Neural cell (in vitro differentiated cells): ENCODE data around the gene FOXC2. TPM values are rescaled to one million over a fixed set of nuclear protein-coding genes. Genes with fewer than 3 reads are reported as not detected.

ENCODE experiments used
- H2AFZ ChIP-seq: fragments of 200-600, 300-800 bp; sonication (generic), shearing (Covaris generic); 2 replicates; pipeline ENCODE4 v1.6.0; 2014; ENCODE audit warnings: low read depth, mild to moderate bottlenecking, antibody characterized with exemption, low read length, moderate library complexity
- H3F3A ChIP-seq: fragments of 200-600 bp; shearing (Covaris generic); 2 replicates; pipeline ENCODE4 v1.6.1; 2016; ENCODE audit warnings: mild to moderate bottlenecking, moderate library complexity, mixed read lengths, antibody characterized with exemption, low read length; ENCODE audit not compliant: insufficient read depth, poor library complexity, severe bottlenecking
- H3K27ac ChIP-seq: fragments of 200-600, 300-800 bp; sonication (generic), shearing (Covaris generic); 2 replicates; pipeline ENCODE4 v1.5.1; 2014; ENCODE audit warnings: mild to moderate bottlenecking, low read length, moderate library complexity
- H3K27me3 ChIP-seq: fragments of 300-800, 200-600 bp; sonication (generic), shearing (Covaris generic); 2 replicates; pipeline ENCODE4 v1.6.0; 2014; ENCODE audit warnings: mild to moderate bottlenecking, low read depth, low read length, moderate library complexity; ENCODE audit not compliant: insufficient read depth
- H3K36me3 ChIP-seq: fragments of 300-800, 200-600 bp; sonication (generic), shearing (Covaris generic); 2 replicates; pipeline ENCODE4 v1.5.1; 2014; ENCODE audit warnings: mild to moderate bottlenecking, antibody characterized with exemption, low read length, moderate library complexity; ENCODE audit not compliant: insufficient read depth
- H3K4me2 ChIP-seq: fragments of 300-800, 200-600 bp; sonication (generic), shearing (Covaris generic); 2 replicates; pipeline ENCODE4 v1.6.0; 2014; ENCODE audit warnings: mild to moderate bottlenecking, low read length
- H3K4me3 ChIP-seq: fragments of 300-800, 200-600 bp; sonication (generic), shearing (Covaris generic); 2 replicates; pipeline ENCODE4 v1.5.1; 2014; ENCODE audit warnings: mild to moderate bottlenecking, low read length, moderate library complexity
- H3K79me2 ChIP-seq: fragments of 200-600 bp; shearing (Covaris generic); replicated peaks from 2 replicates; pipeline ENCODE4 v1.6.0; 2014; ENCODE audit warnings: mild to moderate bottlenecking, low read length, moderate library complexity; ENCODE audit not compliant: insufficient read depth
- H3K9ac ChIP-seq: fragments of 300-800, 200-600 bp; sonication (generic), shearing (Covaris generic); 2 replicates; pipeline ENCODE4 v1.6.1; 2016; ENCODE audit warnings: mild to moderate bottlenecking, low read length, mixed read lengths
- H3K9me2 ChIP-seq: fragments of 200-600 bp; shearing (Covaris generic); 2 replicates; pipeline ENCODE4 v1.6.1; 2016; ENCODE audit warnings: mild to moderate bottlenecking, low read length, mixed read lengths; ENCODE audit not compliant: insufficient read depth
- H3K9me3 ChIP-seq: fragments of 200-600, 300-800 bp; sonication (generic), shearing (Covaris generic); 2 replicates; pipeline ENCODE4 v1.6.1; 2016; ENCODE audit warnings: mild to moderate bottlenecking, mixed run types, low read length, moderate library complexity, mixed read lengths
- H4K20me1 ChIP-seq: fragments of 200-600 bp; shearing (Covaris generic); 2 replicates; pipeline ENCODE4 v1.6.1; 2016; ENCODE audit warnings: mild to moderate bottlenecking, mixed run types; ENCODE audit not compliant: insufficient read depth
- EP300 ChIP-seq: fragments of 450-650 bp; conservative IDR thresholded peaks from 2 replicates; pipeline ENCODE4 v1.6.1; 2014; ENCODE audit warnings: antibody characterized with exemption, mild to moderate bottlenecking, moderate library complexity; ENCODE audit not compliant: poor library complexity, severe bottlenecking
- EZH2 ChIP-seq: fragments of 200-600, 300-800 bp; shearing (Covaris generic), sonication (generic); IDR thresholded peaks from 2 replicates; pipeline ENCODE4 v1.6.1; 2014; ENCODE audit warnings: antibody characterized with exemption, low read length, borderline replicate concordance, mild to moderate bottlenecking; ENCODE audit not compliant: insufficient read depth, poor library complexity, severe bottlenecking
- MXI1 ChIP-seq: fragments of 450-650 bp; conservative IDR thresholded peaks from 2 replicates; pipeline ENCODE4 v1.6.1; 2014; ENCODE audit warnings: antibody characterized with exemption, mild to moderate bottlenecking; ENCODE audit not compliant: poor library complexity, severe bottlenecking
- POLR2AphosphoS5 ChIP-seq: IDR thresholded peaks from 2 replicates; pipeline ENCODE4 v1.6.1; 2012
- RAD21 ChIP-seq: fragments of 450-650 bp; conservative IDR thresholded peaks from 2 replicates; pipeline ENCODE4 v1.6.1; 2014; ENCODE audit warnings: antibody characterized with exemption, mild to moderate bottlenecking, moderate library complexity
- REST ChIP-seq: IDR thresholded peaks from 2 replicates; pipeline ENCODE4 v1.6.1; 2012; ENCODE audit warnings: borderline replicate concordance
- SMC3 ChIP-seq: fragments of 450-650 bp; conservative IDR thresholded peaks from 2 replicates; pipeline ENCODE4 v1.6.1; 2014; ENCODE audit warnings: antibody characterized with exemption, mild to moderate bottlenecking, moderate library complexity; ENCODE audit not compliant: poor library complexity
- TAF1 ChIP-seq: IDR thresholded peaks from 2 replicates; pipeline ENCODE4 v1.6.1; 2012; ENCODE audit warnings: low read depth
- polyA plus RNA-seq: library from polyadenylated mRNA; depleted of rRNA; stranded (reverse); fragments of >200 nt; gene quantifications from 2 replicates; pipeline ENCODE4 v1.2.3, GENCODE V29; 2014
- TF ChIP-seq, protein P1 (sequence below): fragments of 450-650 bp; IDR thresholded peaks from 2 replicates; pipeline ENCODE4 v1.5.1; 2014; ENCODE audit warnings: antibody characterized with exemption, mild to moderate bottlenecking, moderate library complexity; ENCODE audit not compliant: poor library complexity, severe bottlenecking

The FOXC2 gene
- polyA plus RNA-seq, 1 donor from 2014 or later = not detected

GRCh38 chr16:86534779-86535615 is 31.6 kb upstream of the FOXC2 start:
- H3K27me3 ChIP-seq = no peaks in the 10 kb centered on the region

GRCh38 chr16:86536621-86537020 is 30.0 kb upstream of the FOXC2 start:
- no peaks in the 10 kb centered on the region for H3K9me2 ChIP-seq
- H3K4me2 ChIP-seq = no peak overlapping the region
- H3K27ac ChIP-seq = no peak overlapping the region
- H3K79me2 ChIP-seq = no peaks in the 10 kb centered on the region
- H3K9me3 ChIP-seq = no peaks in the 10 kb centered on the region
- H3K27me3 ChIP-seq = no peaks in the 10 kb centered on the region
- no peaks in the 10 kb centered on the region for H3F3A ChIP-seq
- H2AFZ ChIP-seq = no peak overlapping the region
- H3K4me3 ChIP-seq = no peak overlapping the region
- H4K20me1 ChIP-seq = no peaks in the 10 kb centered on the region
- H3K36me3 ChIP-seq = no peaks in the 10 kb centered on the region
- no peak overlapping the region for H3K9ac ChIP-seq
- TF ChIP-seq EZH2 (no peak), RAD21 (no peak), POLR2AphosphoS5 (no peak), REST (no peak), TAF1 (no peak), EP300 (no peak)
- TF ChIP-seq, protein P1, sequence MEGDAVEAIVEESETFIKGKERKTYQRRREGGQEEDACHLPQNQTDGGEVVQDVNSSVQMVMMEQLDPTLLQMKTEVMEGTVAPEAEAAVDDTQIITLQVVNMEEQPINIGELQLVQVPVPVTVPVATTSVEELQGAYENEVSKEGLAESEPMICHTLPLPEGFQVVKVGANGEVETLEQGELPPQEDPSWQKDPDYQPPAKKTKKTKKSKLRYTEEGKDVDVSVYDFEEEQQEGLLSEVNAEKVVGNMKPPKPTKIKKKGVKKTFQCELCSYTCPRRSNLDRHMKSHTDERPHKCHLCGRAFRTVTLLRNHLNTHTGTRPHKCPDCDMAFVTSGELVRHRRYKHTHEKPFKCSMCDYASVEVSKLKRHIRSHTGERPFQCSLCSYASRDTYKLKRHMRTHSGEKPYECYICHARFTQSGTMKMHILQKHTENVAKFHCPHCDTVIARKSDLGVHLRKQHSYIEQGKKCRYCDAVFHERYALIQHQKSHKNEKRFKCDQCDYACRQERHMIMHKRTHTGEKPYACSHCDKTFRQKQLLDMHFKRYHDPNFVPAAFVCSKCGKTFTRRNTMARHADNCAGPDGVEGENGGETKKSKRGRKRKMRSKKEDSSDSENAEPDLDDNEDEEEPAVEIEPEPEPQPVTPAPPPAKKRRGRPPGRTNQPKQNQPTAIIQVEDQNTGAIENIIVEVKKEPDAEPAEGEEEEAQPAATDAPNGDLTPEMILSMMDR = no peak

More at GRCh38 chr16:86534779-86535615, 31.6 kb upstream of the FOXC2 start:
- no peak overlapping the region for H3K9ac ChIP-seq
- no peak overlapping the region for H3K4me3 ChIP-seq
- H3K9me3 ChIP-seq = no peaks in the 10 kb centered on the region
- H2AFZ ChIP-seq = no peak overlapping the region
- H3K9me2 ChIP-seq = no peaks in the 10 kb centered on the region
- H3K36me3 ChIP-seq = no peaks in the 10 kb centered on the region
- no peak overlapping the region for H3K27ac ChIP-seq
- no peaks in the 10 kb centered on the region for H3F3A ChIP-seq
- H3K4me2 ChIP-seq = no peak overlapping the region
- H3K79me2 ChIP-seq = no peaks in the 10 kb centered on the region
- TF ChIP-seq EZH2 (no peak), RAD21 (no peak), MXI1 (no peak), REST (no peak), TAF1 (no peak), EP300 (no peak), POLR2AphosphoS5 (no peak), SMC3 (no peak)
- TF ChIP-seq, protein P1 = no peak
- H4K20me1 ChIP-seq = no peaks in the 10 kb centered on the region
